Testis (tissue), 3 donors: Measurements from ENCODE around the gene ARHGDIB. TPM values are rescaled to one million over a fixed set of nuclear protein-coding genes. Genes with fewer than 3 reads are reported as not detected.

Experiments
- DNase-seq: peaks from one replicate; pipeline ENCODE4 v3.0.0-alpha.2; 2019
- H3K27ac ChIP-seq, 2 donors: fragments of 200-600 bp; sonication (generic); one replicate each; pipeline ENCODE4 v1.5.1; 2019
- H3K27me3 ChIP-seq: fragments of 200-600 bp; sonication (generic); one replicate; pipeline ENCODE4 v1.5.1; 2019
- H3K36me3 ChIP-seq: fragments of 200-600 bp; sonication (generic); one replicate; pipeline ENCODE4 v1.5.1; 2017; ENCODE audit warnings: low read depth; ENCODE audit errors: missing control alignments
- H3K4me1 ChIP-seq: fragments of 200-600 bp; sonication (generic); one replicate; pipeline ENCODE4 v1.5.1; 2019
- H3K4me3 ChIP-seq, 2 donors: fragments of 200-600 bp; sonication (generic); one replicate each; pipeline ENCODE4 v1.5.1; 2017 to 2019
- H3K9me3 ChIP-seq: fragments of 200-600 bp; sonication (generic); one replicate; pipeline ENCODE4 v1.5.1; 2017
- CTCF ChIP-seq, 3 experiments: fragments of 450-650 bp in 2 of 3; fragments of 200-600 bp in 1 of 3; sonication (generic) in 1 of 3; IDR thresholded peaks; one replicate each; pipeline ENCODE4 v1.5.1; 2016 to 2019; ENCODE audit warnings: antibody characterized with exemption in 3 of 3, mild to moderate bottlenecking in 2 of 3, moderate library complexity in 1 of 3
- POLR2A ChIP-seq: fragments of 450-650 bp; IDR thresholded peaks from one replicate; pipeline ENCODE4 v1.6.1; 2017; ENCODE audit warnings: antibody characterized with exemption, mild to moderate bottlenecking, moderate library complexity
- WGBS, 2 donors: methylation state at CpG; one replicate each; pipeline ENCODE4 v1.1.5; 2018; 5-methylcytosine and 5-hydroxymethylcytosine counted together
- intact Hi-C: fragments of 100-400 bp; cut with DNase I; formaldehyde crosslinking; loops from one replicate; pipeline ENCODE4 v1.15.1; 2023; ENCODE audit warnings: low total_unique reads
- polyA plus RNA-seq: library from polyadenylated mRNA; stranded (reverse); fragments of 350-450 nt; fragmentation: Illumina TruSeq; extraction: RNeasy Lipid Tissue Mini Kit (QIAGEN cat#74804); gene quantifications from one replicate; pipeline ENCODE4 v1.2.3, GENCODE V29; 2014; ENCODE audit warnings: low read depth, low replicate concordance; ENCODE audit not compliant: insufficient read depth
- total RNA-seq, 2 donors: library from RNA; depleted of rRNA; stranded (reverse); fragments of >200 nt; gene quantifications; one replicate each; pipeline ENCODE4 v1.2.3, GENCODE V29; 2016

ARHGDIB gene
- total and polyA plus RNA-seq, 3 donors from 2014 or later: 20.2 to 66.3 (median 28.4) TPM

DNA sequence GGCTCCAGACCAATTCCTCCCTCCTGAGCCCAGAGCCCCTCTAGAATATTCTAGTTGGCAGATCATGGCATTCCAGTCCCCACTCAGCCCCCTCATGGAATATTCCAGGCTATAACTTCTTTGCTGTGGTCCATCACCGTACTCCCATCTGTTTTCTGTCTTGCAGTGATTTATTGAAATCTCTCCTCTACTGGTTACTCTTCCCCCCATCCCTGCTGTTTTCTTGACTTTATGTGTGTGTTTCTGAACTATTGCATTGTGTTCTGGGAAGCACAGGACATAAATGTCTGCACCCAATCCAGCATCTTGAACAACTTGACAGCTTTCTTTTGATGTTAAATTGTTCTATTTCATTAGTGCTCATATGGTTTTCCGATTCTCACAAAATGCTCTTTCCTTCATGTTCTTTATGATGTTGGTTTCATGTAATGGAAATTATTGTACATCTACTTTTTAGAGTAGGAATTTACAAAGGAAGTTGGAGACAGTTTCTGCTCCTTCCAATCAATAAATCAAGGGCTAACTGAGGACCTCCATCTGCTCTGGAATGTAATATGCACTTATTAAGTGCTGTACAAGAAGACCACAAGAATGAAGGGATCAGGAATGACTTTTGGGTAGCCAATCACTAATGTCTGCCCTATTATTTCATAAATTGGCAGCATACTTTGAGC lies 37.8 kb upstream of the ARHGDIB start:
- Histone ChIP-seq H3K4me1 (peaks cover 4% of the 10 kb centered on the region), H3K4me3 (no peak overlapping the region), H3K27ac (no peak overlapping the region), H3K36me3 (no peaks in the 10 kb centered on the region), H3K9me3 (no peaks in the 10 kb centered on the region), H3K27me3 (no peaks in the 10 kb centered on the region)
- intact Hi-C loops: no loop called here
- no peak for TF ChIP-seq CTCF (IDR thresholded peaks at IDR 0.05)
- no peak for TF ChIP-seq POLR2A
- WGBS, 2 donors: 91 to 96% methylated on average over 2 of the region's 2 CpGs
- no peak for DNase-seq

- DNase-seq: no peak
- no peaks in the 10 kb centered on the region for H3K9me3 ChIP-seq
- no peaks in the 10 kb centered on the region for H3K27me3 ChIP-seq
- 85 to 88% methylated on average over 3 of the region's 3 CpGs for WGBS, 2 donors
- TF ChIP-seq POLR2A (no peak), CTCF (IDR thresholded peaks at IDR 0.05) (no peak)
- H3K4me1 ChIP-seq: peaks cover 4% of the 10 kb centered on the region
- H3K4me3 ChIP-seq: no peak overlapping the region
- no peaks in the 10 kb centered on the region for H3K36me3 ChIP-seq
- intact Hi-C loops: no loop called here
- H3K27ac ChIP-seq: no peak overlapping the region
Measured at GRCh38 chr12:14997998-14998397, 36.6 kb upstream of the ARHGDIB start.

DNA sequence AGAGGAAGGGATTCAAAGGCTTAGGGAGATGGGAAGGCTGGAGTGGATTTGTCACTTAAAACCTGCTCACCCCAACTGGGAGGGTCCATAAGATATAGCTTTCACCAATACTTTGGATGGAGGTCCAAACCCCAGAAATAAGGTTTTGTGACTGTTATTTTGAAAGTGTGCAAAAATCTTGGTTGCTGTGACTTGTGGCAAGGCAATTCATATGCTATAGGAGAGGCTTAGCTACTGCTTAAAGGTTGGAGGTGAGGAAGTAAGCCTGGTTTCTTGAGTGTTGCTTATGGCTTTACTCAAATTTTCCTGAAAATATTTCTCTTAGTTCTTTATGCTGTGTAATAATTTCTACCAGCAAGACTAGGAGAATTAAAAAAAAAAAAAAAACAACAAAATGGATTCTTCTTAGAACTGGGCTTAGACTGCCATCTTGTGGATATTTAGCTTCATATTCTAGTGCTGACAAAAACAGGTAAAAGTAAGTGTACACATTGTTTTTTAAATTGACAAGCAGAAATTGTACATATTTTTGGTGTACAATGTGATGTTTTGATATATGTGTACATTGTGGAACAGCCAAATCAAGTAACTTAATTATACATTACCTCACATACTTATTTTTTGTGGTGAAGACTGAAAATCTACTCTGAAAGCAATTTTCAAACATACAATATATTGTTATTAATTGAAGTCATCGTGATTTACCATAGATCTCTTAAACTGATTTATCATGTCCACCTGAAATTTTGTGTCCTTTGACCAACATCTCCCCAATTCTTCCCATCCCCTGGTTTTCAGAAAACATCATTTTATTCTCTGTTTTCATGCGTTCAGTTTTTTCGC lies 34.4 kb upstream of the ARHGDIB start:
- intact Hi-C loops: no loop called here
- no peaks in the 10 kb centered on the region for H3K36me3 ChIP-seq
- DNase-seq: no peak
- no peak overlapping the region for H3K4me3 ChIP-seq
- no peaks in the 10 kb centered on the region for H3K9me3 ChIP-seq
- H3K4me1 ChIP-seq: peaks cover 4% of the 10 kb centered on the region
- WGBS, 2 donors: 89 to 92% methylated on average over 3 of the region's 3 CpGs
- no peak overlapping the region for H3K27ac ChIP-seq
- no peaks in the 10 kb centered on the region for H3K27me3 ChIP-seq
- no peak for TF ChIP-seq POLR2A
- TF ChIP-seq CTCF (IDR thresholded peaks at IDR 0.05): peak; percentile 26 to 50 (median 41)

DNA sequence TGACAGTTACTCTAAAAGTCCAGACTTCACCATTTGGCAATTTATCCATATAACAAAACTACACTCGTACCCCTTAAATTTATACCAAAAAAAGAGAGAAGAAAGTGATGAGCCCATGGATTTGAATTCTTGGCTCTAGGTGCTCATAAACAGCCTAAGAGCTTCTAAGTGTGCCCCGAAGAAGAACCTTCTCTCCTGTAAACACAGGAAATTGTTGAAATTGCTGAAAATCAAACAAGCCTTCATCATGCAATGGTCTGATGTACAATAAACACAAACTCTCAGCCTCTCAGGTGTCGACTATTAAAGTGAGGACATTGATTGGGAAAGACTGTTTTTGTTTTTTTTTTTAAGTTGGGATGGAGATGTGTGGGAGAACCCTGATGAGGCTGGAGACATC lies 33.2 kb upstream of the ARHGDIB start:
- Histone ChIP-seq H3K36me3 (no peaks in the 10 kb centered on the region), H3K9me3 (no peaks in the 10 kb centered on the region), H3K4me1 (peaks cover 4% of the 10 kb centered on the region), H3K27me3 (no peaks in the 10 kb centered on the region), H3K27ac (no peak overlapping the region), H3K4me3 (no peak overlapping the region)
- DNase-seq: no peak
- whole genome bisulfite sequencing, 2 donors: 69% methylated on average over 3 of the region's 3 CpGs
- intact Hi-C loops: no loop called here
- TF ChIP-seq CTCF (IDR thresholded peaks at IDR 0.05) (no peak), POLR2A (no peak)
